ENCODE measurements around the gene TTC16.
"Not testable (repeated sequence)": the region's sequence is repeated elsewhere in the genome, so short reads cannot be mapped to it uniquely, and the experiment has no call there.

Gene TTC16

DNA sequence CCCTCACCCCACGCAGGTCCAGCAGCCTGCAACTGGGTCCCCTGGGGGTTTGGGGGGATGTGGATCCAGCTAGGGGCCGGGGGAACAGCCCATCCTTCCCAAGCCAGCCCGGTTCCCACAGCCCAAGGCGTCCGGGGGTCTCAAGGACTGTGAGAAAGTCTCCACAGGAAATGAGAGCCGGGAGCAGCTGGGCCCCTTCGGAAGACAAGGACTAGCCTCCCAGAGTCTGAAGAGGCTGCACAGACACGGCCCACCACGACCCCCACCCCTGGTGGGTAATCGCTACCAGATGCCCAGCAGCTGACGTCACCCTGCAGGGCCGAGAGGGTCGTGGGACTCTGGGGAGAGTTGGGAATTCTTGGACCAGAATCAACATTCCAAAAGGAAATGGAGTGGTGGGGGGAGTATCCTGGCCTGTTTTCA, 52.0 kb downstream of the TTC16 start:
- no peak for DNase-seq

- DNase-seq, result no peak
Measured at GRCh38 chr9:127768698-127769097, 52.8 kb downstream of the TTC16 start.

GRCh38 chr9:127769101-127769500, 53.2 kb downstream of the TTC16 start:
- no peak for DNase-seq

- DNase-seq, result no peak
Measured at GRCh38 chr9:127769929-127770582, 54.2 kb downstream of the TTC16 start.

- DNase-seq, result no peak
Measured at GRCh38 chr9:127770583-127770904, 54.7 kb downstream of the TTC16 start.

GRCh38 chr9:127770905-127771569, 55.2 kb downstream of the TTC16 start:
- DNase-seq, result peak; percentile 22 to 96 (median 84)

DNA sequence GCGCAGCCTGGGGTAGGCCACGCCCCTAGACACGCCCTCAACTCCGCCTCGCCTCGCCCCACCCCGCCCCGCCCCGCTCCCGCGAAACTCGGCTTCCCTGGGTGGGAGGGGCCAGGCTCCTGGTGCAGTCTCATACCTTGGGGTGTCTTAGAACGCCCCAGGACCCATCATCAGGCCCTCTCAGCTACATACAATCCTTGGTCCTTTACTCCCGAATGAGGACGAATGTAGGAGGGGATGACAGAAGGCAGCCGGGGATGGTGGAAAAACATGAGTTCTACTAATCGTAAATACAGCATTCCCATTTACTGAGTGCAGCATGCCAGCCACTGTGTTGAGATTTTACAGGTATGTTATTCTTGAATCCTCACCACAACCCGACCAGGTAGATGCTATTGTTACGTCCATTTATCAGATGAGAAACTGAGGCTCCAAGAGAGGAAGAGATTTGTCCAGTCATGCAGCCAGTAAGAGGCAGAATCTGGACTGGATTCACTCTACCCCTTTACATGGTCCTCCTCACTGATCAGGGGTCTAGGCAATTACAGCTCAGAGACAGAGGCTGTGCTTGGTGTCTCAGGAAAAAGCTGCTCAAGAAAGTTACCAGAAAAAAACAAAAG, 55.8 kb downstream of the TTC16 start:
- no peak for DNase-seq

DNA sequence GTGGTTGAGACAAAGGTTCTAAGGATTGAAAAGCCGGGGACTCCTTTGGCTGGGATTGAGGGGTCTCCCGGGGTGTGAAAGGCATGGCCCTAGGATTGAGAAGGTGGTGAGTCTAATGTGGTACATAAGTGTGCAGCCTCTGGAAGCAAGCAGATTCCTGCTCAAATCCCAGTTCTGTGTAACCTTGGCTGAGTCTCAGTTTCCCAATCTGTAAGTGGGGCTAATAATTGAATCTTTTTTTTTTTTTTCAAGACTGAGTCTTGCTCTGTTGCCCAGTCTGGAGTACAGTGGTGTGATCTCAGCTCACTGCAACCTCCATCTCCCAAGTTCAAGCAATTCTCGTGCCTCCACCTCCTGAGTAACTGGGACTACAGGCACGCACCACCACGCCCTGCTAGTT, 56.7 kb downstream of the TTC16 start:
- DNase-seq, result no peak

DNA sequence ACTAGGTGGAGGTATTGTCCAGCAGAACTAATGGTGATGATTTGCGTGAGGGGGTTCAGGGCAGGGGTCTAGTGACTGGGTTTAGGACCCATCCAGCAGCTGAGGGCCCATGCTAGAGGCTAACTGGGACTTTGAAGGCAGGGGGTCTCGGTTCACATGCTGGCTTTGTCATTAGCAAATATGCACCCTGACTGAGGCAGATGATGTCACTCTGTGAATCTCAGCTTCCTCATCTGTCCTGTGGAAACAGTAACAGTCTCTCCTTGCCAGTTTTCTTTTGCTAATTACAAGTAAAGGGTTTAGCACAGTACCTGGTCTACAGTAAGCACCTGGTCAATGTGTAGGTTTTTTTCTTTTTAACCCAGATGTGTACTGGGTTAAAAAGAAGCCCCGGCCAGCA, 57.4 kb downstream of the TTC16 start:
- DNase-seq, result no peak

- DNase-seq, result no peak
Measured at GRCh38 chr9:127773981-127774380, 58.1 kb downstream of the TTC16 start.

DNA sequence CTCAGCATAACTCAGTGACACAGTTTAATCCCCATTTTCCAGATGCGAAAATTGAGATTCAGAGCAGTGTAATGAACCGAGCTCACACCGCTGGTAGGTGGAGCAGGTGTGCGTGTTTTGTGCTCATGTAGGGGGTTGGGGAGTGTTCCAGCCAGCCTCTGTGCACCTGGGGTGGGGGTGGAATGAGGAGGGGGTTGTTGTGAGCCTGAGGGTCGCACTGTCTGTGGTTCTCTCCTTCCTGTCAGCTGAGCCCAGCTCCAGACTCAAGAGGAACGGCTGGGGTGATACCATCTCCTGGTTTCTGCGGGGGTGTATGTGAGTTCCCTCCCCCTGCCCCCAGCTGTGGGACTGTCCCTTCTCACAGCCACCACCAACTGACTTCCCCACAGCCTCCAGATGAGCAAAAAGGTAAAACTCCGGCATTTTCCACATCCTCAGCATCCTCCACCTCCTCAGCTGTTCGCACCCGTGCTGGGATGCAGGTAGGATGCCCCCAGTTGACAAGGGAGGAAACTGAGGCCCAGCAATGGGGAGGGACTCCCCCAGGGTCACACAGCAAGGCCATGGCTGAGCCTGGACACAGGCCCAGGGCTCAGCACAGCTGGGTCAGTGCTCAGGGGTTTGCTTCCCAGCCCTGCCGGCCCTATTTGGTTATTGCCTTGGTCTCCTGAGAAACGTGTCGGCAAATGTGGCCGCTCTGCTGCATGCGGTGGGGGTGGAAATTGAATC, 60.5 kb downstream of the TTC16 start:
- peak in 13 of 51 donors; percentile 5 to 59 (median 26) for DNase-seq

- DNase-seq, result no peak
Measured at GRCh38 chr9:127776924-127777289, 61.0 kb downstream of the TTC16 start.

GRCh38 chr9:127777368-127777980, 61.6 kb downstream of the TTC16 start:
- no peak for DNase-seq

DNA sequence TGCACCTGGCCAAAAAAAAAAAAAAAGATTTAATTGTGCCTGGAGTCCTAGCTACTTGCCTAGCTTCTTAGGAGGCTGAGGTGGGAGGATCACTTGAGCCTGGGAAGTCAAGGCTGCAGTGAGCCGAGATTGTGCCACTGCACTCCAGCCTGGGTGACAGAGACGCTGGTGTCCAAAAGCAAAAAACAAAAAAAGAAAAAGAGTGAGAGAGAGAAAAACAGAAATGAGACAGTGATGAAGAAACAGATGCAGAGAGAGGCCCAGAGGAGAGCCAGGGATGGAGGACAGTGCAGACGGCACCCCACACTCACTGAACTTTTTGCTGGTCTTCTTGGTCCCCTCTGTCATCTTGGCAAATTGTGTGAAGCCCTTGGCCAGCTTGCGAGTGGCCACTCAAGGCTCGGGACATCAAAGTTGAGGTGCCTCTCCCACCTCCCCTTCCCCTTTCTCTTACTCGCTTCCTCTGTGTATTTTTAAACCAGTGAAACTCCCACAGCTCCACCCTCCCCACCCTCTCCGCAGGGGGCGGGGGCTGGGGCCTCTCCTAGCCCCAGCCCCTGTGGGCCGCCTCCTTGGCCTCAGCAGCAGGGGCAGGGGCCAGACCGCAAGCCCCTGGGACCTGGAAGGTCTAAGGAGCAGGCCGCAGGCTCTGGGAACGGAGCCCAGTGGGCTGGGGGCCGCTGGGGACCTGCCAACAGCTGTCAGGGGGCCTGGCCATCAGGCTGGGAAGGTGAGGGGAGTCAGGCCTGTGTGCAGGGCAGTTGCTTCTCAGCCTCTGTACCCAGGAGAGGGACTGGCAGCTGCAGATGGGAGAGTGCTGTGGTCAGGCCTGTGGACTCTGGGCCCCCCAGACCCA, 62.6 kb downstream of the TTC16 start, which contains the start of gene SH2D3C:
Gene SH2D3C (minus strand): TSS at position 387 of the 856 bp plus-strand sequence. CDS start 39 bp downstream, at position 348.
- peak in 3 of 51 donors; percentile 7 to 33 (median 14) for DNase-seq

DNA sequence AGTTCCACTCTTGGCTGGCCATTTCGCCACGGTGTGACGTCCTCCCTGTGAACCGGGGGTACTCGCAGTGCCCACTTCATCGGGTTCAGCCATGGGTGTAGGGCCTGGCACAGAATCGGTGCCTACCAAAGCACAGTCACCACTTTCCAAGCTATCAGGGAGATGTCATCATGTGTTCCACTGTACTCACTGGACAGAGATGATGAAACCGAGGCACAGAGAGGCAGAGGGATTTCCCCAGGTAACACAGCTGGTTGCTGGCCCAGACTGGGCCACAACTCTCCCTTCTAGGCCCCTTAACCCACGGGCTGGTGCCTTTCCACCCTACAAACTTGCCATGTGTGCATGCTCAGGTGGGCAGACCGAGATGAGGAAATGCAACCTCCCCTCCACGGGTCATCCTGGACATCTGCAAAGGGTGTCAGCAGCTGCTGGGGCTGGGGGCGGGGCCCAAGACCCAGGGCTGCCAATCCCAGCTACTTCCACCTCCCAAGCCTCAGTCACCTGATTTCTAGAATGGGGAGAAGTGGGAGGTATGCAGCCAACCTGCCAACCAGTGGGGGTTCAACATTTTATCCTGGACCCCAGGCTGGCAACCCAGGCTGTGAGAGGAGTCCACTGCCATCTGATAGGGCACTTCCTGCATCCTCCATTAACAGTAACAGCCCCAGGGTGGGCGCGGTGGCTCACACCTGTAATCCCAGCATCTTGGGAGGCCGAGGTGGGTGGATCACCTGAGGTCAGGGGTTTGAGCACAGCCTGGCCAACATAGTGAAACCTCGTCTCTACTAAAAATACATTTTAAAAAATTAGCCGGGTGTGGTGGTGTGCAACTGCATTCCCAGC, 63.5 kb downstream of the TTC16 start:
- DNase-seq, result no peak

GRCh38 chr9:127780126-127780885, 64.4 kb downstream of the TTC16 start:
- peak in 25 of 51 donors; percentile 16 to 72 (median 43) for DNase-seq

DNA sequence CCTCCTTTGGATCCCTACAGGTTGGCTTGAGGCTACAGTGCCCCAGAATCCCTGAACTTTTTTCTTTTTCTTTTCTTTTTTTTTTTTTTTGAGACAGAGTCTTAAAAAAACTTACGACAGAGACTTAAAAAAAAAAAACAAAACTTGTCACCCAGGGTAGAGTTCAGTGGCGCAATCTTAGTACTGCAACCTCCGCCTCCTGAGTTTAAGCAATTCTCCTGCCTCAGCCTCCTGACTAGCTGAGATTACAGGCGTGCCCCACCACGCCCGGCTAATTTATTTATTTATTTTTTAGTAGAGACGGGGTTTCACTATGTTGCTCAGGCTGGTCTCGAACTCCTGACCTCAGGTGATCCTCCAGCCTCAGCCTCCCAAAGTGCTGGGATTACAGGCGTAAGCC, 65.0 kb downstream of the TTC16 start:
- DNase-seq, result not testable (repeated sequence)
